ENCODE results near the gene ZNF219.

ZNF219 gene

DNA sequence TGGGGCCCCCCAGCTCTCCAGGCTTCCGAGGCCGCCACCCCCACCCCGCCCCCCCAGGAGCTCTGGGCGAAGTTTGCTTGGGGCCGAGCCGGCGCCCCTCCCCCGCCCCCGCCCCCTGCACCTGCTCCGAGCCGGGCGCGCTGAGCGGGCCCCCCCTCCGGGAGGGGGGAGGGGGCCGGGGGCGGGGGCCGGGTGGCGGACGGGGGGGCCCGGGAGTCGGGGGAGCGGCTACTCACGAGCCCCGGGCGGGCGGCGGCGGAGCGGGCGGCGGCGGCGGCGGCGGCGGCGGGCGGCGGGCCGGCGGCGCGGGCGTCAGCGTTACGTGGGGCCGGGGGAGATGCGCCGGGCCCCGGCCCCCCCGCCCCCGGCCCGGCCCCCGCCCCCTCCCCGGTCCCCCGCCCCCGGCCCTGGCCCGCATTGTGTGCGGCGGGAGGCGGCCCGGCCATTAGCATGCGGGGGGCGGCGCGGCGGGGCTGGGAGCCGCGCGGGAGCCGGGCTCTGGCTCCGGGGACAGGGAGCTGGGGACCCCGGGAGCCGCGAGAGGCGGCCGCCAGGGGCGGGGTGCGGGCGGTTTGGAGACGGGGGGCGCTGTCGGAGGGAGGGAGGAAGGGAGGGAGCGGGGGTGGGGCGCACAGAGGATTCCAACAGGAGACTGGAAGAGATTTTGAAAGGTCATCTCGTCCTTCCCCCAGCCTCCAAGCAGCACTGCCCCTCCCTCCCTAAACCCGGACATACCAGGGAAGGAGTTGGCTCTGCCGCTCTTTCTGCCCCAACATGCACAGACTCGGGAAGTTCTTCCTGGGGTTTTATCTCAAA is at the start of gene ZNF219:
Gene ZNF219, minus strand, starts transcription at position 580 of the 816 bp plus-strand sequence. CDS start 5,064 bp downstream, outside the sequence.
- TF ChIP-seq, protein P1, sequence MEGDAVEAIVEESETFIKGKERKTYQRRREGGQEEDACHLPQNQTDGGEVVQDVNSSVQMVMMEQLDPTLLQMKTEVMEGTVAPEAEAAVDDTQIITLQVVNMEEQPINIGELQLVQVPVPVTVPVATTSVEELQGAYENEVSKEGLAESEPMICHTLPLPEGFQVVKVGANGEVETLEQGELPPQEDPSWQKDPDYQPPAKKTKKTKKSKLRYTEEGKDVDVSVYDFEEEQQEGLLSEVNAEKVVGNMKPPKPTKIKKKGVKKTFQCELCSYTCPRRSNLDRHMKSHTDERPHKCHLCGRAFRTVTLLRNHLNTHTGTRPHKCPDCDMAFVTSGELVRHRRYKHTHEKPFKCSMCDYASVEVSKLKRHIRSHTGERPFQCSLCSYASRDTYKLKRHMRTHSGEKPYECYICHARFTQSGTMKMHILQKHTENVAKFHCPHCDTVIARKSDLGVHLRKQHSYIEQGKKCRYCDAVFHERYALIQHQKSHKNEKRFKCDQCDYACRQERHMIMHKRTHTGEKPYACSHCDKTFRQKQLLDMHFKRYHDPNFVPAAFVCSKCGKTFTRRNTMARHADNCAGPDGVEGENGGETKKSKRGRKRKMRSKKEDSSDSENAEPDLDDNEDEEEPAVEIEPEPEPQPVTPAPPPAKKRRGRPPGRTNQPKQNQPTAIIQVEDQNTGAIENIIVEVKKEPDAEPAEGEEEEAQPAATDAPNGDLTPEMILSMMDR (IDR thresholded peaks at IDR 0.05; ENCODE audit: control insufficient read depth, insufficient read depth, low read depth, low read length, missing control alignments) = no peak
- no peak for DNase-seq (ENCODE audit: low read depth)
- H3K4me3 ChIP-seq (ENCODE audit: control insufficient read depth, low read depth, low read length) = peak within 1 kb of the TSS; percentile 60

DNA sequence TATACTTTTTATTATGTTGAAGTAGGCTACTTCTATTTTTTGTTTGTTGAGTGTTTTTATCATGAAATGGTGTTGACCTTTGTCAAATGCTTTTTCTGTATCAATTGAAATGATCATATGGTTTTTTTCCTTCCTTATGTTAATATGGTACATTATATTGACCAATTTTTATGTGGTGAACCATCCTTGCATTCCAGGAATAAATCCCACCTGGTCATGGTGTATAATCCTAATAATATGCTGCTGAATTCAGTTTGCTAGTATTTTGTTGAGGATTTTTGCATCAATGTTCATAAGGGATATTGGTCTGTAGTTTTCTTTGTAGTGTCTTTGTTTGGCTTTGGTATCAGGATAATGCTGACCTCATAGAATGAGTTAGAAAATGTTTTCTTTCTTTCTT is 47.0 kb upstream of the ZNF219 start:
- H3K4me3 ChIP-seq (ENCODE audit: control insufficient read depth, low read depth, low read length) = no peak overlapping the region
- TF ChIP-seq, protein P1 (IDR thresholded peaks at IDR 0.05; ENCODE audit: control insufficient read depth, insufficient read depth, low read depth, low read length, missing control alignments) = no peak
- no peak for DNase-seq (ENCODE audit: low read depth)

DNA sequence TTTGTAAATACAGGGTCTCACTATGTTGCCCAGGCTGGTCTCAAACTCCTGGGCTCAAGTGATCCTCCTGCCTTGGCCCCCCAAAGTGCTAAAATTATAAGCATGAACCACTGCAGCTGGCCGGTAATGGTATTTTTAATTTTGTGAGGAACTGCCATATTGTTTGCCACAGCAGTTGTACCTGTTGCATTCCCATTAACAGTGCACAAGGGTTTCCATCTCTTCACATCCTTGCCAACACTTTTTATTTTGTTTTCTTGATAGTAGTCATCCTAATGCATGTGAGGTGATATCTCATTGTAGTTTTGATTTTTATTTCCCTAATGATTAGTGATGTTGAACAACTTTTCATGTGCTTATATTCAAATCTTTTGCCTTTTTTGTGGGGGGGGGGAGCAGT is 43.9 kb upstream of the ZNF219 start:
- H3K4me3 ChIP-seq (ENCODE audit: control insufficient read depth, low read depth, low read length) = no peak overlapping the region
- DNase-seq (ENCODE audit: low read depth) = no peak
- TF ChIP-seq, protein P1 (IDR thresholded peaks at IDR 0.05; ENCODE audit: control insufficient read depth, insufficient read depth, low read depth, low read length, missing control alignments) = no peak

DNA sequence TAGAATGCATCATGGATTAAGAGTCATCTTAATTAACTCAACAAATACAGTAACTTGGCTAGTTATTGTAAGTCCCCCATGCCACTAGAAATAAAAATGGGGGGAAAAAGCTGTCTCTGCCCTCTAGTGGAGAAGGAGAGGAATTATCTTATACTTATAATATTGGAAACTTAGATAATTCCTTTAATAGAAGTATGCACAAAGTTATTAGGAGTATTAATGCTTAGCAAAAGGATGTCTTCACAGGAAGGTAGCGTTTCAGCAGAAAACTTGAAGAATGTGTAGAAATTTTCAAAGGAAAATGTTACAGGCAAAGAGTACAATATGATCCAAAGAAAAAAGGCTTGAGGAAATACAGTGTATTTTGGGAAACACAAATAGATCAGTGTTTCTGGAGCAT is 37.6 kb upstream of the ZNF219 start:
- no peak for DNase-seq (ENCODE audit: low read depth)
- TF ChIP-seq, protein P1 (IDR thresholded peaks at IDR 0.05; ENCODE audit: control insufficient read depth, insufficient read depth, low read depth, low read length, missing control alignments) = peak; percentile 64
- no peak overlapping the region for H3K4me3 ChIP-seq (ENCODE audit: control insufficient read depth, low read depth, low read length)

DNA sequence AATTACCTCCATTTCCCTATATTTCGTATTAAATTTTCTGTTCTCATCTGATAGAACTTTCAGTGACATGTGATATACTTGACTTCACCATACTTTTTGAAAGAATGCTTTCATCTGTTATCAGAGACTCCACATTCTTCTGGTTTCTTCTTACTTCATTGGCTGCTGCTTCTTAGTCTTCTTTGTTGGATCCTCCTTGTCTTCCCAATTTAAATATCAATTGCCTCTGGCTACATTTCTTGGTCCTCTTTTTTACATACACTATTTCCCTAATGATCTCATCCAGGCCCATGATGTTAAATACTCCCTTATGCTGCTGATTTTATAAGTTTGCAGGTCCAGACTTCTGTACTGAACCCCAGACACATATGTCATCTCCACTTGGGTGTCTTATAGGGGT is 35.4 kb upstream of the ZNF219 start:
- TF ChIP-seq, protein P1 (IDR thresholded peaks at IDR 0.05; ENCODE audit: control insufficient read depth, insufficient read depth, low read depth, low read length, missing control alignments) = no peak
- DNase-seq (ENCODE audit: low read depth) = no peak
- H3K4me3 ChIP-seq (ENCODE audit: control insufficient read depth, low read depth, low read length) = no peak overlapping the region

DNA sequence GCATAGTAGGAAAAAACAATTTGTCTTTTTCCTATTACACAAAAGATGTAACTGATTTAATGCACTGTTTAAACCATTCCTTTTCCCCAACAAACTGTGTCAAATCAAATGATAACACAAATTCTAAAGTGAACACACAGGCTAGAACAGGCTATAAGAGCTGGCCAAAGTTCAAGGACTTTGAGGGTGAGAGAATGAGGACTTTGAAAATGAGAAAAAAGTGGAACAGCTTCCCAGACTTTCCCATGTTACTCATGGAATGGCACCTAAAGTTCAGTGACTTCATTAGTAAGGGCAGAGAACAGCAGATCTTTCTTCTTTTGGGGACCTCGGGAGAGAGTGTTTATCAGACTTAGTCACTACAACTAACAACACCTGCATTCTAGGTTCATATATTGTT is 25.0 kb upstream of the ZNF219 start:
- no peak overlapping the region for H3K4me3 ChIP-seq (ENCODE audit: control insufficient read depth, low read depth, low read length)
- TF ChIP-seq, protein P1 (IDR thresholded peaks at IDR 0.05; ENCODE audit: control insufficient read depth, insufficient read depth, low read depth, low read length, missing control alignments) = no peak
- no peak for DNase-seq (ENCODE audit: low read depth)

Measured in AG09309 (cell line).